Fibroblast of lung (primary cell): ENCODE data around the gene ANLN. TPM values are rescaled to one million over a fixed set of nuclear protein-coding genes. Genes with fewer than 3 reads are reported as not detected.
"Not testable (repeated sequence)": the region's sequence is repeated elsewhere in the genome, so short reads cannot be mapped to it uniquely, and the experiment has no call there.

Experiments
- DNase-seq, 2 donors: peaks; one replicate each; pipeline versions ENCODE4 v3.0.0 to v3.0.0-alpha.2; 2010; ENCODE audit warnings: low read depth in 2 of 2
- H2AFZ ChIP-seq: 2 replicates; pipeline ENCODE4 v1.5.1; 2012; ENCODE audit warnings: low read length, control low read depth, inconsistent platforms
- H3K27ac ChIP-seq: 2 replicates; pipeline ENCODE4 v1.5.1; 2011; ENCODE audit warnings: low read length, control low read depth; ENCODE audit not compliant: insufficient read depth
- H3K27me3 ChIP-seq: 2 replicates; pipeline ENCODE4 v1.5.1; 2011; ENCODE audit warnings: mild to moderate bottlenecking, low read length; ENCODE audit not compliant: control insufficient read depth, insufficient read depth
- H3K36me3 ChIP-seq: 2 replicates; pipeline ENCODE4 v1.5.1; 2011; ENCODE audit warnings: low read length; ENCODE audit not compliant: control insufficient read depth, insufficient read depth
- H3K4me1 ChIP-seq: 2 replicates; pipeline ENCODE4 v1.5.1; 2011; ENCODE audit warnings: low read length; ENCODE audit not compliant: control insufficient read depth, insufficient read depth; ENCODE audit errors: extremely low read depth
- H3K4me2 ChIP-seq: 2 replicates; pipeline ENCODE4 v1.5.1; 2011; ENCODE audit warnings: low read length, control low read depth; ENCODE audit not compliant: insufficient read depth; ENCODE audit errors: extremely low read depth
- H3K4me3 ChIP-seq, 4 experiments: fragments of 200-600 bp in 1 of 4; sonication (generic) in 1 of 4; replicated peaks in 1 of 4; 2 replicates each; pipeline ENCODE4 v1.5.1; 2011 to 2016; ENCODE audit warnings: low read length in 4 of 4, low read depth in 3 of 4, mild to moderate bottlenecking in 3 of 4, control low read depth in 2 of 4, inconsistent platforms in 1 of 4, mixed read lengths in 1 of 4; ENCODE audit not compliant: insufficient read depth in 1 of 4; ENCODE audit errors: control extremely low read depth in 1 of 4
- H3K79me2 ChIP-seq: 2 replicates; pipeline ENCODE4 v1.5.1; 2012; ENCODE audit warnings: mild to moderate bottlenecking, low read length, inconsistent platforms; ENCODE audit not compliant: control insufficient read depth, insufficient read depth
- H3K9ac ChIP-seq: 2 replicates; pipeline ENCODE4 v1.5.1; 2011; ENCODE audit warnings: mild to moderate bottlenecking, low read length, control low read depth; ENCODE audit not compliant: insufficient read depth
- H3K9me3 ChIP-seq: 2 replicates; pipeline ENCODE4 v1.5.1; 2012; ENCODE audit warnings: low read depth, low read length; ENCODE audit not compliant: control insufficient read depth, insufficient read depth
- H4K20me1 ChIP-seq: 2 replicates; pipeline ENCODE4 v1.5.1; 2011; ENCODE audit warnings: low read length; ENCODE audit not compliant: control insufficient read depth, insufficient read depth; ENCODE audit errors: extremely low read depth
- EZH2 ChIP-seq: IDR thresholded peaks from 2 replicates; pipeline ENCODE4 v1.5.1; 2012; ENCODE audit warnings: low read length, control low read depth, mild to moderate bottlenecking; ENCODE audit errors: missing control alignments
- polyA plus RNA-seq, 2 donors: library from polyadenylated mRNA; depleted of rRNA in 1 of 2; stranded (reverse) in 1 of 2; unstranded in 1 of 2; fragments of >200 nt; gene quantifications; 2 replicates each; pipeline ENCODE4 v1.2.1, GENCODE V29; 2011 to 2012; ENCODE audit warnings: missing spikeins in 1 of 2
- total RNA-seq: library from RNA; depleted of rRNA; stranded (reverse); fragments of >200 nt; gene quantifications from 2 replicates; pipeline ENCODE4 v1.2.1, GENCODE V29; 2014
- TF ChIP-seq, protein P1 (sequence below), 2 donors: IDR thresholded peaks in 1 of 2; conservative IDR thresholded peaks in 1 of 2; 1 replicate in 1 of 2; 2 replicates in 1 of 2; pipeline ENCODE4 v1.5.1; 2011 to 2012; ENCODE audit warnings: low read length in 2 of 2, control low read depth in 1 of 2, inconsistent platforms in 1 of 2, low read depth in 1 of 2, mild to moderate bottlenecking in 1 of 2

ANLN gene
- total and polyA plus RNA-seq, 2 donors (not counting 1 experiment from before 2014, with no cell fraction given) = 21.5 to 25.3 TPM

DNA sequence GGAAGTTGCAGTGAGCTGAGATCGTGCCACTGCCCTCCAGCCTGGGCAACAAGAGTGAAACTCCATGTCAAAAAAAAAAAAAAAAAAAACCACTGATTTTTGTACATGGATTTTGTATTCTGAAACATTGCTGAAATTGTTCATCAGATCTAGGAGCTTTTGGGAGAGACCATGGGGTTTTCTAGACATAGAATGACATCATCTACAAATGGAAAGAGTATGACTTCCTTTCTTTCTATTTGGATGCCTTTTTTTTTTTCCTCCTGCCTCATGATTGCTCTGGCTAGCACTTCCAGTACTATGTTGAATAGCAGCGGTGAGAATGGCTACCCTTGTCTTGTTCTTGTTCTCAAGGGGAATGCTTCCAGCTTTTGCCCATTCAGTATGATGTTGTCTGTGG is 89.1 kb downstream of the ANLN start:
- no peak overlapping the region for H2AFZ ChIP-seq
- no peaks in the 10 kb centered on the region for H3K27me3 ChIP-seq
- no peak overlapping the region for H3K4me3 ChIP-seq
- no peak overlapping the region for H3K4me2 ChIP-seq
- no peak for DNase-seq
- H3K79me2 ChIP-seq = no peaks in the 10 kb centered on the region
- H3K4me1 ChIP-seq = no peaks in the 10 kb centered on the region
- H3K9me3 ChIP-seq = no peaks in the 10 kb centered on the region
- H3K27ac ChIP-seq = no peak overlapping the region
- TF ChIP-seq EZH2 = no peak
- TF ChIP-seq, protein P1, sequence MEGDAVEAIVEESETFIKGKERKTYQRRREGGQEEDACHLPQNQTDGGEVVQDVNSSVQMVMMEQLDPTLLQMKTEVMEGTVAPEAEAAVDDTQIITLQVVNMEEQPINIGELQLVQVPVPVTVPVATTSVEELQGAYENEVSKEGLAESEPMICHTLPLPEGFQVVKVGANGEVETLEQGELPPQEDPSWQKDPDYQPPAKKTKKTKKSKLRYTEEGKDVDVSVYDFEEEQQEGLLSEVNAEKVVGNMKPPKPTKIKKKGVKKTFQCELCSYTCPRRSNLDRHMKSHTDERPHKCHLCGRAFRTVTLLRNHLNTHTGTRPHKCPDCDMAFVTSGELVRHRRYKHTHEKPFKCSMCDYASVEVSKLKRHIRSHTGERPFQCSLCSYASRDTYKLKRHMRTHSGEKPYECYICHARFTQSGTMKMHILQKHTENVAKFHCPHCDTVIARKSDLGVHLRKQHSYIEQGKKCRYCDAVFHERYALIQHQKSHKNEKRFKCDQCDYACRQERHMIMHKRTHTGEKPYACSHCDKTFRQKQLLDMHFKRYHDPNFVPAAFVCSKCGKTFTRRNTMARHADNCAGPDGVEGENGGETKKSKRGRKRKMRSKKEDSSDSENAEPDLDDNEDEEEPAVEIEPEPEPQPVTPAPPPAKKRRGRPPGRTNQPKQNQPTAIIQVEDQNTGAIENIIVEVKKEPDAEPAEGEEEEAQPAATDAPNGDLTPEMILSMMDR (conservative IDR thresholded peaks at IDR 0.05 in 1 of 2, IDR thresholded peaks at IDR 0.05 in 1 of 2; ENCODE audit: low read depth in 1 of 2, low read length in 2 of 2) = no peak
- no peaks in the 10 kb centered on the region for H3K36me3 ChIP-seq
- H3K9ac ChIP-seq = no peak overlapping the region
- H4K20me1 ChIP-seq = no peaks in the 10 kb centered on the region

DNA sequence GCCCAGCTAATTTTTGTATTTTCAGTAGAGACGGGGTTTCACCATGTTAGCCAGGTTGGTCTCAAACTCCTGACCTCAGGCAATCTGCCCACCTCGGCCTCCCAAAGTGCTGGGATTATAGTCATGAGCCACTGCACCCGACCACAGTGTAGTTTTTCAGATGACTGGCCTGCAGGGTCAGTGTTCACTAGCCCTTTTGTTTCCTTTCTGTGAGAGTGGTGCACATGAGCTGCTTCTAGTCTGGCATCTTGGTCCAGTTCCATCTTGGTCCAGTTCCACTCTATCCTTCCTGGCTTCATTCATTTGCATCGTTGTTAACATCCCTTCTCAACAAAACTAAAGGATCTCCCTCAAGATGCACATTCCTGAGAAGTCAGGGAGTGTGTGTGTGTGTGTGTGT is 94.2 kb downstream of the ANLN start:
- H3K27ac ChIP-seq, H3K79me2 ChIP-seq, H3K36me3 ChIP-seq, DNase-seq, H3K4me3 ChIP-seq, H3K9ac ChIP-seq, H2AFZ ChIP-seq, H4K20me1 ChIP-seq, H3K4me1 ChIP-seq, H3K9me3 ChIP-seq, H3K4me2 ChIP-seq, H3K27me3 ChIP-seq: not testable (repeated sequence)

GRCh38 chr7:36484265-36484664 is 94.6 kb downstream of the ANLN start:
- TF ChIP-seq, protein P1 (conservative IDR thresholded peaks at IDR 0.05 in 1 of 2, IDR thresholded peaks at IDR 0.05 in 1 of 2; ENCODE audit: low read depth in 1 of 2, low read length in 2 of 2) = no peak
- TF ChIP-seq EZH2 = no peak
- Histone ChIP-seq H2AFZ (no peak overlapping the region), H3K4me2 (no peak overlapping the region)

More at GRCh38 chr7:36484265-36484664, 94.6 kb downstream of the ANLN start:
- Histone ChIP-seq H3K27me3 (peaks cover 3% of the 10 kb centered on the region), H3K79me2 (no peaks in the 10 kb centered on the region), H3K36me3 (no peaks in the 10 kb centered on the region), H3K9ac (no peak overlapping the region), H4K20me1 (no peaks in the 10 kb centered on the region), H3K4me1 (no peaks in the 10 kb centered on the region), H3K9me3 (no peaks in the 10 kb centered on the region), H3K27ac (no peak overlapping the region), H3K4me3 (no peak overlapping the region)
- no peak for DNase-seq
